SKM-1 (cell line): ENCODE measurements around the gene ZNF263.

Experiments
- DNase-seq: peaks from one replicate; lab custom pipeline; 2025; ENCODE audit not compliant: unreplicated experiment; lab: John Stamatoyannopoulos, UW

The ZNF263 gene

DNA sequence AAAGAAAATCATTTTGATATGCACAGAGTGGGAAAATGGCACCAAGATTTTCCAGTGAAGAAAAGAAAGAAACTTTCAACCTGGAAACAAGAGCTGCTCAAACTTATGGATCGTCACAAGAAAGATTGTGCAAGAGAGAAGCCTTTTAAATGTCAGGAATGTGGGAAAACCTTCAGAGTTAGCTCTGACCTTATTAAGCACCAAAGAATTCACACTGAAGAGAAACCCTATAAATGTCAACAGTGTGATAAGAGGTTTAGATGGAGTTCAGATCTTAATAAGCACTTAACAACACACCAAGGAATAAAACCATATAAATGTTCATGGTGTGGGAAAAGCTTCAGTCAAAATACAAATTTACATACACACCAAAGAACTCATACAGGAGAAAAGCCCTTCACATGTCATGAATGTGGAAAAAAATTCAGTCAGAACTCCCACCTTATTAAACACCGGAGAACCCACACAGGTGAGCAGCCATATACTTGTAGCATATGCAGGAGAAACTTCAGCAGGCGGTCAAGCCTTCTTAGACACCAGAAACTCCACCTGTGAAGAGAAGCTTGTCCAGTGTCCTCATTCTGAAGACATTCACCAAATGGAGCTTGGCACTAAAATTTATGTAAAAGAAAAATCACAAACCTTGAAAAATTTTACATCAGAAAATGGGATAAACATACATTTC lies 34.2 kb downstream of the ZNF263 start:
- no peak for DNase-seq

DNA sequence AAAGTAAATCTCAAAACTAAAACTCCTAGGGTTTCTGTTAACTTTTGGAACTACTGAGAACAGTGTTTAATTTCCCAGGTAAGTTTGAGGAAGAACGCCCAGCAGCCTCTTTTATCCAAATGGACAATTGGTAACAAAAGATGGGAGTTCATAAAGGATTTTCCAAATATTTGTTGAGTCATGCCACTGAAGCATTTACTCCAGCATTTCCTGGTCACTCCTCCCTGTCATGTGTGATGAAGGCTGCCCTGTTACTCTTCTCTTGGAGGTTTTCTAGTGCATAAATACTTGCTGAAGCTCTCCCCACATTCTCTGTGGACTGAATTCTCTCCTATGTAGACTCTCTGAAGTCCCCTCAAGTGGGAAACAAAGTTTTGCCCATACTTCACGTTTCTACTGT lies 38.5 kb downstream of the ZNF263 start:
- no peak for DNase-seq

DNA sequence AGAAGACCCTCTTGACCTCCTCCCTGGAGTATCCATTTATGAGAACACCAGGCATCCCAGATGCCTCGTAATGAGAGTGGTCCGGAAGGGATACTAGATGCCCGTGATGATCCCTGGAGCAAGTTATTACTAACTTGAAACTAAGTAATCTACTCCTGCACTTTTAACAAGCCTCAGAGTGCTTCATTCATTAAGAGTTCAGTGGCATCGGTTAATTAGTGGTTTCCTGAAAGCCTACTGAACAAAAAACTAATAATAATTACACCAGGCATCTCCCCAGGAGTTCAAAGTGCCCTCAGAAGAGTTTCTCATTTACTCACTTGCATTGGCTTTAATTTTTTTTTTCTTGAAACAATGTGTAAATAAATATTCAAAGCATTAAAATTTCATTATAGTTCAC lies 44.2 kb downstream of the ZNF263 start:
- no peak for DNase-seq

DNA sequence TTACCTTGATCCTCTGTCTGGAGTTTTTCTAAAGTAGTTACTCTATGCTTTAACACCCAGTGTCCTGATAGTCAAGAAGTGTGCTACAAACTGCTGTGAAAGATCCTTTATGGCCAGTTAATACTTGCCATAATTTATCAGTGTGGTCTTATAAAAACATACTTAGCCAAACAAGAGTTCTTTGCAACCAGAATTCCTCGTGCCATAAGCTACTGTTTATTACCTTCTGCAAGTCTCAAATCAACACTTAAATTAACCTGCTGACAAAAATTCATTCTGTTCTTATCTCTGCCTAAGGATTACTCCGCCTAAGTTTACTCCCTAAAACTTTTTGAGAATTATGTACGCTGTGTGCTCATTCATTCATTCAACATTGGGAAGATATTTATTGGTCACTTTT lies 44.8 kb downstream of the ZNF263 start:
- DNase-seq = no peak

DNA sequence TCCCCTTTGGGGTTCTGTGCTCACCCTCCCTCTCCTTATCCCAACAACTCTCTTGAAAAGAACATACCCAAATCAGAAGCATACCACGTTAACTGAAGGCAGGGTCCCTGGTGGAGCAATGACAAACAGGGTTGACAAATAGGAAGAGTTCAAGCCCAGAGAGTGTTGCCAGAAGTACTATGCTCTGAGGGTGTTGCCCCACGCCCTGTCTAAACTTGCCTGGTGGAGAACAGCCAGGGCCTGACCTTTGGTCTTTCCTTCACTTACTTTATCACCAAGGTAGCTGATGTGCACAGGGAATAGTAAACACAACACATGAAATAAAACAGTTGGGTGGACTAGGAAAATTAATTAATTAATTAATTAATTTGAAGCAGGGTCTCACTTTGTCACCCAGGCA lies 45.4 kb downstream of the ZNF263 start:
- DNase-seq = no peak
